Endothelial cell of umbilical vein (primary cell): ENCODE measurements around the gene PTPRD. TPM values are rescaled to one million over a fixed set of nuclear protein-coding genes. Genes with fewer than 3 reads are reported as not detected.

Experiments used
- BruUV-seq: library from RNA; stranded (reverse); fragments of 400-500 nt; replicated peaks from 2 replicates; lab custom pipeline; 2021; lab: Mats Ljungman, UMichigan
- CTCF ChIA-PET: fragments of 300-600, 350-600 bp; sonication (Branson Sonifier 250); formaldehyde crosslinking; loops from one replicate; lab custom pipeline; 2021; ENCODE audit warnings: antibody characterized with exemption, inconsistent platforms; lab: Charles Lee
- POLR2A ChIA-PET: fragments of 300-600, 350-600 bp; sonication (Branson Sonifier 250); formaldehyde crosslinking; loops from one replicate; lab custom pipeline; 2021; ENCODE audit warnings: antibody characterized with exemption, inconsistent platforms; lab: Charles Lee
- DNase-seq: peaks from one replicate; pipeline ENCODE4 v3.0.0-alpha.2; 2011; ENCODE audit warnings: low read depth, low spot score
- FAIRE-seq: peaks from 2 replicates; lab custom pipeline; 2011; peaks lifted over from hg19 to GRCh38; lab: Jason Lieb, UNC
- H2AFZ ChIP-seq: 2 replicates; pipeline ENCODE4 v1.6.0; 2012; ENCODE audit warnings: low read depth, low read length, control low read depth, inconsistent platforms
- H3K27ac ChIP-seq: 2 replicates; pipeline ENCODE4 v1.5.1; 2011; ENCODE audit warnings: low read depth, mild to moderate bottlenecking, control low read depth, low read length, moderate library complexity; ENCODE audit not compliant: insufficient read depth
- H3K27me3 ChIP-seq, 2 experiments: 2 replicates each; pipeline versions ENCODE4 v1.6.0 to v1.6.1; 2011; ENCODE audit warnings: low read length in 2 of 2, mixed read lengths in 1 of 2; ENCODE audit not compliant: control insufficient read depth in 2 of 2, insufficient read depth in 2 of 2
- H3K36me3 ChIP-seq, 2 experiments: 2 replicates in 1 of 2; 3 replicates in 1 of 2; pipeline ENCODE4 v1.5.1; 2011; ENCODE audit warnings: low read length in 2 of 2, mild to moderate bottlenecking in 1 of 2, moderate library complexity in 1 of 2; ENCODE audit not compliant: control insufficient read depth in 2 of 2, insufficient read depth in 2 of 2; ENCODE audit errors: extremely low read depth in 1 of 2
- H3K4me1 ChIP-seq: 3 replicates; pipeline ENCODE4 v1.5.1; 2011; ENCODE audit warnings: mild to moderate bottlenecking, low read length; ENCODE audit not compliant: control insufficient read depth, insufficient read depth; ENCODE audit errors: extremely low read depth
- H3K4me2 ChIP-seq: 2 replicates; pipeline ENCODE4 v1.6.1; 2011; ENCODE audit warnings: low read length, control low read depth, mixed read lengths; ENCODE audit not compliant: insufficient read depth
- H3K4me3 ChIP-seq, 3 experiments: fragments of 200-600 bp in 1 of 3; sonication (generic), shearing (Covaris generic) in 1 of 3; replicated peaks in 1 of 3; 2 replicates each; pipeline ENCODE4 v1.5.1; 2011 to 2016; ENCODE audit warnings: control low read depth in 3 of 3, low read length in 3 of 3, mild to moderate bottlenecking in 2 of 3, inconsistent platforms in 1 of 3, low read depth in 1 of 3, moderate library complexity in 1 of 3; ENCODE audit not compliant: insufficient read depth in 1 of 3
- H3K79me2 ChIP-seq: 2 replicates; pipeline ENCODE4 v1.6.0; 2012; ENCODE audit warnings: low read length, inconsistent platforms; ENCODE audit not compliant: control insufficient read depth, insufficient read depth
- H3K9ac ChIP-seq: replicated peaks from 2 replicates; pipeline ENCODE3; 2011; ENCODE audit warnings: low read length, control low read depth; ENCODE audit not compliant: insufficient read depth; ENCODE audit errors: extremely low read depth
- H3K9me1 ChIP-seq: replicated peaks from 3 replicates; pipeline ENCODE4 v1.6.0; 2011; ENCODE audit warnings: mild to moderate bottlenecking, low read length; ENCODE audit not compliant: control insufficient read depth, insufficient read depth; ENCODE audit errors: extremely low read depth
- H3K9me3 ChIP-seq: replicated peaks from 2 replicates; pipeline ENCODE4 v1.5.1; 2012; ENCODE audit warnings: low read length, inconsistent platforms; ENCODE audit not compliant: control insufficient read depth, insufficient read depth
- H4K20me1 ChIP-seq: replicated peaks from 2 replicates; pipeline ENCODE3; 2011; ENCODE audit warnings: mild to moderate bottlenecking, low read length; ENCODE audit not compliant: control insufficient read depth, insufficient read depth; ENCODE audit errors: extremely low read depth
- EZH2 ChIP-seq: IDR thresholded peaks from 2 replicates; pipeline ENCODE4 v1.6.1; 2012; ENCODE audit warnings: borderline replicate concordance, low read depth, mild to moderate bottlenecking, moderate library complexity, low read length, inconsistent platforms; ENCODE audit not compliant: severe bottlenecking
- FOS ChIP-seq: IDR thresholded peaks from 2 replicates; pipeline ENCODE4 v1.6.1; 2011; ENCODE audit warnings: mild to moderate bottlenecking, low read length, moderate library complexity, borderline replicate concordance; ENCODE audit not compliant: insufficient read depth
- GATA2 ChIP-seq: IDR thresholded peaks from 2 replicates; pipeline ENCODE4 v1.7.0; 2011; ENCODE audit warnings: low read depth, mild to moderate bottlenecking, moderate library complexity, mixed read lengths, low read length; ENCODE audit not compliant: insufficient read length, insufficient read depth
- JUN ChIP-seq: IDR thresholded peaks from 2 replicates; pipeline ENCODE4 v1.6.1; 2011; ENCODE audit warnings: borderline replicate concordance, low read depth; ENCODE audit not compliant: insufficient read length, insufficient read depth
- MYC ChIP-seq: IDR thresholded peaks from one replicate; pipeline ENCODE4 v1.6.1; 2011; ENCODE audit warnings: mild to moderate bottlenecking, low read depth, low read length
- POLR2A ChIP-seq: IDR thresholded peaks from 2 replicates; pipeline ENCODE4 v1.6.1; 2012; ENCODE audit warnings: low read depth, mild to moderate bottlenecking, control low read depth, low read length
- POLR2AphosphoS5 ChIP-seq: IDR thresholded peaks from 2 replicates; pipeline ENCODE4 v1.6.1; 2012; ENCODE audit warnings: low read depth, mild to moderate bottlenecking, control low read depth, low read length, moderate library complexity; ENCODE audit not compliant: insufficient read depth
- dilution Hi-C: fragments of 300-500 bp; cut with MboI; formaldehyde crosslinking; loops from one replicate; pipeline ENCODE4 v1.15.0; 2019; ENCODE audit warnings: low sequenced_read_pairs; ENCODE audit not compliant: extremely low pct_ligation_motif_present
- intact Hi-C: fragments of 100-400 bp; cut with micrococcal nuclease; formaldehyde crosslinking; loops from one replicate; pipeline ENCODE4 v1.10.0; 2022
- polyA plus RNA-seq, 4 experiments: library from polyadenylated mRNA; depleted of rRNA in 3 of 4; stranded (reverse) in 3 of 4; unstranded in 1 of 4; fragments of >200 nt; gene quantifications; 2 replicates each; pipeline versions ENCODE4 v1.2.1 to v1.2.3, GENCODE V29; 2011 to 2012; ENCODE audit warnings: missing spikeins in 1 of 4
- total RNA-seq: library from RNA; stranded (reverse); gene quantifications from 2 replicates; pipeline ENCODE4 v1.2.3, GENCODE V29; 2021
- TF ChIP-seq, protein P1 (sequence below): IDR thresholded peaks from 2 replicates; pipeline ENCODE4 v1.6.1; 2011; ENCODE audit not compliant: insufficient read depth, insufficient read length
- TF ChIP-seq, protein P2 (sequence below), 2 donors: IDR thresholded peaks; 1 replicate in 1 of 2; 2 replicates in 1 of 2; pipeline ENCODE4 v1.5.1; 2011; ENCODE audit warnings: low read length in 2 of 2, mild to moderate bottlenecking in 2 of 2, moderate library complexity in 2 of 2, control low read depth in 1 of 2, inconsistent platforms in 1 of 2, low read depth in 1 of 2; ENCODE audit not compliant: insufficient read depth in 1 of 2; ENCODE audit errors: extremely low read depth in 1 of 2

Gene PTPRD
- total and polyA plus RNA-seq, 2 donors (not counting 3 experiments of a cell fraction or from before 2014, with no cell fraction given) = 5.5 to 5.7 TPM

DNA sequence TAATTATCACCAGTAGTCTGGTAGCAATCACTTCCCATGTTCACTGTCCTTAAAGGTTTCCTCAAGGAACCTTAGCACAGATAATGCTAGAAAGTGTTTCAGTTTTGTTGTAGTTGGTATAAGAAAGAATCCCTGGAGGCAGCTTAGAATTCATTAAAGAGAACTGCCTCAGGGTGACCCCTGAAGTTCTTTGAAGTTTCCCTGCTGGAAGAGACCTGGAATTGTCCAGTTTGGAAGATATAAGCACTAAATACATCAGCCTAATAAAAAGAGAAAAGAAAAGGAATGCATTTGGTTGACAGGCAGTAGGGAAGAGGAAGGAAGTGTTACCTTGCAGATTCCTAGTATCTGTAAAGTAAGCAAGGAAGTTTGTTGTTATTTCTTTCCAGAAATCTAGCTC, 1813.6 kb downstream of the PTPRD start:
- Histone ChIP-seq H3K4me1 (no peaks in the 10 kb centered on the region), H3K4me2 (no peak overlapping the region), H3K4me3 (no peak overlapping the region), H3K9ac (no peak overlapping the region), H3K79me2 (no peaks in the 10 kb centered on the region), H2AFZ (no peak overlapping the region), H3K9me1 (no peaks in the 10 kb centered on the region), H3K9me3 (no peaks in the 10 kb centered on the region), H3K36me3 (no peaks in the 10 kb centered on the region), H3K27ac (no peak overlapping the region), H4K20me1 (no peaks in the 10 kb centered on the region), H3K27me3 (no peaks in the 10 kb centered on the region)
- no peak for TF ChIP-seq POLR2AphosphoS5
- TF ChIP-seq, protein P1, sequence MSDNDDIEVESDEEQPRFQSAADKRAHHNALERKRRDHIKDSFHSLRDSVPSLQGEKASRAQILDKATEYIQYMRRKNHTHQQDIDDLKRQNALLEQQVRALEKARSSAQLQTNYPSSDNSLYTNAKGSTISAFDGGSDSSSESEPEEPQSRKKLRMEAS = no peak
- TF ChIP-seq MYC = no peak
- TF ChIP-seq POLR2A = no peak
- POLR2A ChIA-PET = no interaction called here
- FAIRE-seq (no peak), DNase-seq (no peak)
- BruUV-seq = no TSS peak
- dilution Hi-C loops (no loop called here), intact Hi-C loops (no loop called here)
- CTCF ChIA-PET = no interaction called here

DNA sequence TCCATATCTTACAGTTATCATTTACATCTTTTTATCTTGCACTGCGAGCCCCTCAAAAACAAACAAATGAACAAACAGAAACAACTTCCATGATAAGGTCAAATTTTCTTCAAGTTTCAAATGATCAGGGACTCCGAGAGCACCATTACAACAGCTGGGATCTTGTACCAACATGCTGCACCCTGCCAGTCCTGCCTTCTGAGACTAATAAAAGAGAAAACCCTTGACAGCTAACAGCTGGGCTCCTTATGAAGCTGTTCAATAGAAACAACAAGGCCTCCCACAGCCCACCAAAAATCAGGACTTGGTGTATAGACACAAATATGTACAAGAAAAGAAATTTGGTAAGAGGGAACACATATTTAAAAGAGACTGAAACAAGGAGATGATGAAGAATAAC, 1828.0 kb downstream of the PTPRD start:
- Histone ChIP-seq H3K9me1 (no peaks in the 10 kb centered on the region), H3K27ac (no peak overlapping the region), H3K4me1 (no peaks in the 10 kb centered on the region), H3K4me2 (no peak overlapping the region), H3K9me3 (no peaks in the 10 kb centered on the region), H3K79me2 (no peaks in the 10 kb centered on the region), H2AFZ (no peak overlapping the region), H3K9ac (no peak overlapping the region), H4K20me1 (no peaks in the 10 kb centered on the region), H3K36me3 (no peaks in the 10 kb centered on the region), H3K4me3 (no peak overlapping the region), H3K27me3 (no peaks in the 10 kb centered on the region)
- ChIA-PET CTCF (no interaction called here), POLR2A (no interaction called here)
- no peak for TF ChIP-seq POLR2AphosphoS5
- TF ChIP-seq, protein P2, sequence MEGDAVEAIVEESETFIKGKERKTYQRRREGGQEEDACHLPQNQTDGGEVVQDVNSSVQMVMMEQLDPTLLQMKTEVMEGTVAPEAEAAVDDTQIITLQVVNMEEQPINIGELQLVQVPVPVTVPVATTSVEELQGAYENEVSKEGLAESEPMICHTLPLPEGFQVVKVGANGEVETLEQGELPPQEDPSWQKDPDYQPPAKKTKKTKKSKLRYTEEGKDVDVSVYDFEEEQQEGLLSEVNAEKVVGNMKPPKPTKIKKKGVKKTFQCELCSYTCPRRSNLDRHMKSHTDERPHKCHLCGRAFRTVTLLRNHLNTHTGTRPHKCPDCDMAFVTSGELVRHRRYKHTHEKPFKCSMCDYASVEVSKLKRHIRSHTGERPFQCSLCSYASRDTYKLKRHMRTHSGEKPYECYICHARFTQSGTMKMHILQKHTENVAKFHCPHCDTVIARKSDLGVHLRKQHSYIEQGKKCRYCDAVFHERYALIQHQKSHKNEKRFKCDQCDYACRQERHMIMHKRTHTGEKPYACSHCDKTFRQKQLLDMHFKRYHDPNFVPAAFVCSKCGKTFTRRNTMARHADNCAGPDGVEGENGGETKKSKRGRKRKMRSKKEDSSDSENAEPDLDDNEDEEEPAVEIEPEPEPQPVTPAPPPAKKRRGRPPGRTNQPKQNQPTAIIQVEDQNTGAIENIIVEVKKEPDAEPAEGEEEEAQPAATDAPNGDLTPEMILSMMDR (IDR thresholded peaks at IDR 0.05; ENCODE audit: extremely low read depth in 1 of 2, insufficient read depth in 1 of 2, low read depth in 1 of 2, low read length in 2 of 2) = no peak
- TF ChIP-seq GATA2 = no peak
- TF ChIP-seq, protein P1 = no peak
- no peak for TF ChIP-seq JUN
- no peak for TF ChIP-seq MYC
- no peak for TF ChIP-seq FOS
- no peak for TF ChIP-seq POLR2A
- TF ChIP-seq EZH2 = no peak
- dilution Hi-C loops = no loop called here
- intact Hi-C loops = no loop called here
- FAIRE-seq (no peak), DNase-seq (no peak)
- no TSS peak for BruUV-seq
